Measurements from ENCODE around the gene CRADD. TPM values are rescaled to one million over a fixed set of nuclear protein-coding genes. Genes with fewer than 3 reads are reported as not detected.

The CRADD gene
- total and polyA plus RNA-seq, 10 of the 15 experiments (the other 5 are each of a cell fraction or from before 2014, with no cell fraction given) = 7.6 to 15.5 (median 11.7) TPM

DNA sequence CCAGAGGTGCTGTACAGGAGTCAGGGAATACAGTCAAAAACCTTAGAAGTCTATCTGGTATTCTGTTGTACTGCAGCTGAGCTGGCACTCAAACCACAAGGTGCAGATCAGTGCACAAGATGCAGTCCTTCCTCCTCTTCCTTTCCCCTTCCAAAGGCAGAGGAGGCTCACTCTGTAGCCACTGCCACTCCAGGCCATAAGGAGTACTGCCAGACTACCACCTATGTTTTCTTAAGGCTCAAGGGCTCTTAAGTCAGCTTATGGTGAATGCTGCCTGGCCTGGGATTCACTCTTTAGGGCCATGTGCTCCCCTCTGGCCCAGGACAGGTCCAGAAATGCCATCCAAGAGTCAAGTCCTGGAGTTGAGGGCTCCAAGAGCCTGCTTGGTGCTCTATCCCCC, 200.3 kb downstream of the CRADD start (continued):
- no peak for TF ChIP-seq CBFB (IDR thresholded peaks at IDR 0.05; ENCODE audit: low read depth)
- no peak for TF ChIP-seq GABPA (IDR thresholded peaks at IDR 0.05; ENCODE audit: low read depth)
- no peak for TF ChIP-seq ZBED1 (IDR thresholded peaks at IDR 0.05; ENCODE audit: borderline replicate concordance)
- TF ChIP-seq CHD4 (IDR thresholded peaks at IDR 0.05) = no peak

DNA sequence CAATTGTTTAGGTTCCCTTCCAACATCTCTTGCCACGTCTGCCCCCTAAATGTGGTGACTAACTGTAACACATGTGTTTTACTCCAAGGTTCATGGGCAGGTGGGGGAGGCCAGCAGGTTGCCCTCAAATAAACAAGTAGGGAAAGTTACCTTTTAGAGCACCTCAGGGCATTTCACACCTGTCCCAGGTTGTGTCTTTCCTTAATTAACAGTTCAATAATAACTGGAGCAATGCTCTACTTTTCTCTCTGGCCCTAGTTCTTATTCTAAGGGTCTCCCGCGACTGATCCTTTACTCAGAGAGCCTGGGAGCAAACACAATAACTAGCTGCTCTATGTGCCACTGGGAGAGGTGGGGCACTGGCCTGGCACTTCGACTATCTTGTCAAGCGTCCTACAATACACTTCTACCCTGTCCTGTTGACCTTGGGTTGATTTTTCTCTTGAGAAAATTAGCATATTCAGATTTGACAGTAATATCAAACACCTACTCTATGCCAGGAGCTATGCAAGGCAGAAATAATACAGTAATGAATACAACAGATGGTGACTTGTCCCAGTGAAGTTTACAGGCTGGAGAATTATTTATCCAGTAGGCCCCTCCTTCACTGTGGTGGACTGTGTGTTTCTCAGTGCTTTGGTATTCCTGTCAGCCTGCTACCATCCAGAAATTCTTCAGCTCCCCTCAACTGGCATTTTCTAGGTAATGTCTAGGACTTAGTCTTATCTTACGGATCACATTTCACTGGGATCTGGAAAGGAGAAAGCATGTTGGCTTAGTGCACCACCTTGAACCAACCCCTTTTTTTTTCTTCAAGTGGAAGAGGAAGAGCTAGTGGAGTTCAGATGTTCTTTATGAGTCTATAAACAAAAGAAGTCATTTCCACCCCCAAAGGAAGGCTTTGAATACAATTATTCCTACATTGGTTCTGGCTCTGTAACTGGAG, 202.6 kb downstream of the CRADD start:
- CTCF ChIA-PET = interaction anchor here (0.6 to 1.5 kb wide), 4 partner anchors 10 to 767 kb away, joined by 3 read pairs; no protein-coding TSS in a partner anchor
- Histone ChIP-seq H3K4me3 (no peak overlapping the region), H2AFZ (ENCODE audit: control insufficient read depth, low read depth, low read length) (no peak overlapping the region), H3K4me2 (ENCODE audit: control insufficient read depth, insufficient read depth) (no peak overlapping the region), H3K9ac (ENCODE audit: control insufficient read depth, insufficient read depth, low read length) (no peak overlapping the region), H3K79me2 (ENCODE audit: control insufficient read depth, insufficient read depth, low read length) (no peaks in the 10 kb centered on the region), H3K27ac (ENCODE audit: control insufficient read depth, insufficient read depth) (no peak overlapping the region), H3K27me3 (replicated peaks in 1 of 2; ENCODE audit: control insufficient read depth in 2 of 2, insufficient read depth in 2 of 2, low read length in 1 of 2) (no peaks in the 10 kb centered on the region), H3K4me1 (ENCODE audit: control insufficient read depth, insufficient read depth, low read length) (no peaks in the 10 kb centered on the region), H4K20me1 (ENCODE audit: control insufficient read depth, insufficient read depth) (no peaks in the 10 kb centered on the region), H3K36me3 (ENCODE audit: control insufficient read depth in 2 of 2, insufficient read depth in 2 of 2, low read length in 1 of 2) (no peaks in the 10 kb centered on the region), H3K9me3 (replicated peaks; ENCODE audit: control insufficient read depth, insufficient read depth, low read length) (no peaks in the 10 kb centered on the region; the same call in 1 of the 3 replicates)
- POLR2A ChIA-PET = no interaction called here
- SMC1A ChIA-PET (ENCODE audit: uncharacterized antibody, unreplicated experiment) = interaction anchor here (0.6 to 1.3 kb wide), 2 partner anchors 13 to 32 kb away, joined by 3 to 6 read pairs; no protein-coding TSS in a partner anchor
- in situ Hi-C loops (cut with MboI) = no loop called here
- WGBS (ENCODE audit: insufficient coverage, insufficient replicate concordance, low lambda C conversion rate, missing lambda C conversion rate) = 40% methylated on average over 6 of the region's 6 CpGs
- intact Hi-C loops (cut with micrococcal nuclease; ENCODE audit: unreplicated experiment) = no loop called here
- BruUV-seq (replicated peaks) = no TSS peak
- FAIRE-seq (no peak), DNase-seq (ENCODE audit: low read depth, low spot score) (no peak), ATAC-seq (no peak)
- RAD21 ChIA-PET (ENCODE audit: unreplicated experiment) = no interaction called here
- TF ChIP-seq SIX5 (IDR thresholded peaks at IDR 0.05; ENCODE audit: low read depth, low read length, severe bottlenecking) (no peak), GATAD2B (conservative IDR thresholded peaks at IDR 0.05; ENCODE audit: low read depth) (no peak), NBN (IDR thresholded peaks at IDR 0.05) (no peak), FOXM1 (IDR thresholded peaks at IDR 0.05; ENCODE audit: low read depth, low read length) (no peak), SUPT20H (IDR thresholded peaks at IDR 0.05; ENCODE audit: borderline replicate concordance, control insufficient read depth, low read depth, low read length) (no peak)
- TF ChIP-seq, protein P1, sequence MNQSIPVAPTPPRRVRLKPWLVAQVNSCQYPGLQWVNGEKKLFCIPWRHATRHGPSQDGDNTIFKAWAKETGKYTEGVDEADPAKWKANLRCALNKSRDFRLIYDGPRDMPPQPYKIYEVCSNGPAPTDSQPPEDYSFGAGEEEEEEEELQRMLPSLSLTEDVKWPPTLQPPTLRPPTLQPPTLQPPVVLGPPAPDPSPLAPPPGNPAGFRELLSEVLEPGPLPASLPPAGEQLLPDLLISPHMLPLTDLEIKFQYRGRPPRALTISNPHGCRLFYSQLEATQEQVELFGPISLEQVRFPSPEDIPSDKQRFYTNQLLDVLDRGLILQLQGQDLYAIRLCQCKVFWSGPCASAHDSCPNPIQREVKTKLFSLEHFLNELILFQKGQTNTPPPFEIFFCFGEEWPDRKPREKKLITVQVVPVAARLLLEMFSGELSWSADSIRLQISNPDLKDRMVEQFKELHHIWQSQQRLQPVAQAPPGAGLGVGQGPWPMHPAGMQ (IDR thresholded peaks at IDR 0.05; ENCODE audit: borderline replicate concordance) = no peak
- TF ChIP-seq, protein P2, sequence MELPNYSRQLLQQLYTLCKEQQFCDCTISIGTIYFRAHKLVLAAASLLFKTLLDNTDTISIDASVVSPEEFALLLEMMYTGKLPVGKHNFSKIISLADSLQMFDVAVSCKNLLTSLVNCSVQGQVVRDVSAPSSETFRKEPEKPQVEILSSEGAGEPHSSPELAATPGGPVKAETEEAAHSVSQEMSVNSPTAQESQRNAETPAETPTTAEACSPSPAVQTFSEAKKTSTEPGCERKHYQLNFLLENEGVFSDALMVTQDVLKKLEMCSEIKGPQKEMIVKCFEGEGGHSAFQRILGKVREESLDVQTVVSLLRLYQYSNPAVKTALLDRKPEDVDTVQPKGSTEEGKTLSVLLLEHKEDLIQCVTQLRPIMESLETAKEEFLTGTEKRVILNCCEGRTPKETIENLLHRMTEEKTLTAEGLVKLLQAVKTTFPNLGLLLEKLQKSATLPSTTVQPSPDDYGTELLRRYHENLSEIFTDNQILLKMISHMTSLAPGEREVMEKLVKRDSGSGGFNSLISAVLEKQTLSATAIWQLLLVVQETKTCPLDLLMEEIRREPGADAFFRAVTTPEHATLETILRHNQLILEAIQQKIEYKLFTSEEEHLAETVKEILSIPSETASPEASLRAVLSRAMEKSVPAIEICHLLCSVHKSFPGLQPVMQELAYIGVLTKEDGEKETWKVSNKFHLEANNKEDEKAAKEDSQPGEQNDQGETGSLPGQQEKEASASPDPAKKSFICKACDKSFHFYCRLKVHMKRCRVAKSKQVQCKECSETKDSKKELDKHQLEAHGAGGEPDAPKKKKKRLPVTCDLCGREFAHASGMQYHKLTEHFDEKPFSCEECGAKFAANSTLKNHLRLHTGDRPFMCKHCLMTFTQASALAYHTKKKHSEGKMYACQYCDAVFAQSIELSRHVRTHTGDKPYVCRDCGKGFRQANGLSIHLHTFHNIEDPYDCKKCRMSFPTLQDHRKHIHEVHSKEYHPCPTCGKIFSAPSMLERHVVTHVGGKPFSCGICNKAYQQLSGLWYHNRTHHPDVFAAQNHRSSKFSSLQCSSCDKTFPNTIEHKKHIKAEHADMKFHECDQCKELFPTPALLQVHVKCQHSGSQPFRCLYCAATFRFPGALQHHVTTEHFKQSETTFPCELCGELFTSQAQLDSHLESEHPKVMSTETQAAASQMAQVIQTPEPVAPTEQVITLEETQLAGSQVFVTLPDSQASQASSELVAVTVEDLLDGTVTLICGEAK (IDR thresholded peaks at IDR 0.05; ENCODE audit: borderline replicate concordance) = no peak
- TF ChIP-seq, protein P3, sequence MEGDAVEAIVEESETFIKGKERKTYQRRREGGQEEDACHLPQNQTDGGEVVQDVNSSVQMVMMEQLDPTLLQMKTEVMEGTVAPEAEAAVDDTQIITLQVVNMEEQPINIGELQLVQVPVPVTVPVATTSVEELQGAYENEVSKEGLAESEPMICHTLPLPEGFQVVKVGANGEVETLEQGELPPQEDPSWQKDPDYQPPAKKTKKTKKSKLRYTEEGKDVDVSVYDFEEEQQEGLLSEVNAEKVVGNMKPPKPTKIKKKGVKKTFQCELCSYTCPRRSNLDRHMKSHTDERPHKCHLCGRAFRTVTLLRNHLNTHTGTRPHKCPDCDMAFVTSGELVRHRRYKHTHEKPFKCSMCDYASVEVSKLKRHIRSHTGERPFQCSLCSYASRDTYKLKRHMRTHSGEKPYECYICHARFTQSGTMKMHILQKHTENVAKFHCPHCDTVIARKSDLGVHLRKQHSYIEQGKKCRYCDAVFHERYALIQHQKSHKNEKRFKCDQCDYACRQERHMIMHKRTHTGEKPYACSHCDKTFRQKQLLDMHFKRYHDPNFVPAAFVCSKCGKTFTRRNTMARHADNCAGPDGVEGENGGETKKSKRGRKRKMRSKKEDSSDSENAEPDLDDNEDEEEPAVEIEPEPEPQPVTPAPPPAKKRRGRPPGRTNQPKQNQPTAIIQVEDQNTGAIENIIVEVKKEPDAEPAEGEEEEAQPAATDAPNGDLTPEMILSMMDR (IDR thresholded peaks at IDR 0.05 in 2 of 3, conservative IDR thresholded peaks at IDR 0.05 in 1 of 3; ENCODE audit: control insufficient read depth in 2 of 3, extremely low read depth in 1 of 3, insufficient read depth in 1 of 3, low read depth in 3 of 3, low read length in 3 of 3) = no peak
- TF ChIP-seq, protein P4, sequence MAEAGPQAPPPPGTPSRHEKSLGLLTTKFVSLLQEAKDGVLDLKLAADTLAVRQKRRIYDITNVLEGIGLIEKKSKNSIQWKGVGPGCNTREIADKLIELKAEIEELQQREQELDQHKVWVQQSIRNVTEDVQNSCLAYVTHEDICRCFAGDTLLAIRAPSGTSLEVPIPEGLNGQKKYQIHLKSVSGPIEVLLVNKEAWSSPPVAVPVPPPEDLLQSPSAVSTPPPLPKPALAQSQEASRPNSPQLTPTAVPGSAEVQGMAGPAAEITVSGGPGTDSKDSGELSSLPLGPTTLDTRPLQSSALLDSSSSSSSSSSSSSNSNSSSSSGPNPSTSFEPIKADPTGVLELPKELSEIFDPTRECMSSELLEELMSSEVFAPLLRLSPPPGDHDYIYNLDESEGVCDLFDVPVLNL (IDR thresholded peaks at IDR 0.05; ENCODE audit: low read depth, low read length) = no peak

Data from GM12878 (cell line).